ENCODE results near the gene SETX. TPM values are rescaled to one million over a fixed set of nuclear protein-coding genes. Genes with fewer than 3 reads are reported as not detected.

SETX gene
- total and polyA plus RNA-seq, 11 donors: 11.7 to 42.5 (median 27.5) TPM

DNA sequence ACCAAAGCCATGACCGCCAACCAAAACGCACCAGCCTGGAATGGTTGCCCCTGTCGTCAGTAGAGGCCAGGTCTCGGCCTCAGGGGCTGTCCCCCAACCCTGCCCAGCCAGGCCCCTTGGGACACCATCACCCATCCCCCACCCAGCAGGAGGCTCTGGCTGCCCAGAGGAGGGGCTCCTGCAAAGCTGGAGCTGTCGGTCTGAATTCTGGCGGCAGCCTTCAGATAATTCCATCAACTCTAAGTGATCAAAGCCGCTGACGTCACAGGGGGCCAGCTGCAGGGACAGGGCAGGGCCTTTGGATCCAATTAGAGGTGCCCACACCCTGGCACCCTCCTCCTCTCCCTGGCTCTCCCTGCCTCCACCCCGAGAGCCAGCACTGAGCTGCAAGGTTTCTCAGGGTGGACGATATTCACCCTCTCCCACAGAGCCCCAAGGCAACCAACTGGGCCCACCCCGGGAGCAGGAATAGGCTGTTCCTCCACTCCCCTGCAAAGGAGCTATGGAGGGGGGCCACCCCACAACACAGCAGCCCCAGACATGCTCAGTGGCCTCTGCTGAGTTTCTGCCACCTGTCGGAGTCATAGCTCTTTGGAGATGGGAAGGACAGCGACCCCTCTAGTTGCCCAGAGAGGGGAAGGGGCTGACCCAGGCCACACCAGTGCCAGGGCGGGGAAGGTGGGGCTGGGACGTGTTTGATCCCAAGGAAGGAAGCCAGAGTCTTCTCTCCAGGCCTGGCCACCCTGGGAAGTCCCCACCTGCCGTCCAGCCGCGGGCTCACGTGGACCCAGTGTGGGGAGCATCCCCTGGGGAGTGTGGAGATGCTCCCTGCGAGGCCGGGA lies 114.6 kb downstream of the SETX start:
- DNase-seq: peak in 1 of 5 donors; percentile 50
- TF ChIP-seq CTCF (IDR thresholded peaks at IDR 0.05) (no peak), POLR2A (IDR thresholded peaks at IDR 0.05) (no peak)
- WGBS, 4 donors: 46 to 75% (median 52%) methylated on average over 13 to 21 of the region's 21 CpGs
- H3K4me1 ChIP-seq: peaks cover 0 to 49% (median 15%) of the 10 kb centered on the region in 12 donors
- H3K4me3 ChIP-seq: peak overlapping the region in 10 of 12 donors; percentile 57 to 75 (median 64)
- ATAC-seq: no peak
- H3K9me3 ChIP-seq: no peaks in the 10 kb centered on the region
- H3K27me3 ChIP-seq: peaks cover 0 to 4% (median 0%) of the 10 kb centered on the region in 9 donors
- no peaks in the 10 kb centered on the region for H3K36me3 ChIP-seq
- intact Hi-C loops (cut with DNase I): loop anchor here in 7 of 10 donors (5.0 to 10.0 kb wide), 9 partner anchors 68 to 478 kb away; partner anchors contain the start of gene MED27 (in 3 of the 7)
- H3K27ac ChIP-seq: peak overlapping the region in 5 of 12 donors; percentile 0 to 40 (median 32)

DNA sequence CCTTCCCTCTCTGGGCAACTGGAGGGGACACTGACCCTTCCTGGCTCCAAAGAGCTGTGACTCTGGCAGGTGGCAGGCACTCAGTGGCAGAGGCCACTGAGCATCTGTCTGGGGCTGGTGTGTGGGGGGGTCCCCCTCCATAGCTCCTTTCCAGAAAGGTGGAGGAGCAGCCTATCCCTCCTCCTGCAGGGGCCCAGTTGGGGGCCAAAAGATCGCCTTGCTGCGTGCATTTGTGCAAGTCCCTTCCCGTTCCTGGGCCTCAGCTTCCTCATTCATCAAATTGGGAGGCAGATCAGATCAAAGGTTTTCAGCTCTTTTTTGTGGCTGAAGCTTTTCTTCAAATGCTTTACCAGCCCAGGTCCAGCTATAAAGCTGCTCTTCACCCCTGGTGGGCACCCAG lies 115.3 kb downstream of the SETX start:
- 61 to 75% (median 63%) methylated on average over 3 of the region's 3 CpGs for WGBS, 4 donors
- ATAC-seq: no peak
- intact Hi-C loops (cut with DNase I): loop anchor here in 7 of 10 donors (5.0 to 10.0 kb wide), 9 partner anchors 67 to 477 kb away; partner anchors contain the start of gene MED27 (in 3 of the 7)
- DNase-seq: no peak
- no peaks in the 10 kb centered on the region for H3K9me3 ChIP-seq
- H3K4me3 ChIP-seq: no peak overlapping the region
- peaks cover 0 to 4% (median 0%) of the 10 kb centered on the region in 9 donors for H3K27me3 ChIP-seq
- H3K36me3 ChIP-seq: no peaks in the 10 kb centered on the region
- peaks cover 0 to 42% (median 13%) of the 10 kb centered on the region in 12 donors for H3K4me1 ChIP-seq
- no peak overlapping the region for H3K27ac ChIP-seq
- no peak for TF ChIP-seq CTCF (IDR thresholded peaks at IDR 0.05)
- TF ChIP-seq POLR2A (IDR thresholded peaks at IDR 0.05): no peak

DNA sequence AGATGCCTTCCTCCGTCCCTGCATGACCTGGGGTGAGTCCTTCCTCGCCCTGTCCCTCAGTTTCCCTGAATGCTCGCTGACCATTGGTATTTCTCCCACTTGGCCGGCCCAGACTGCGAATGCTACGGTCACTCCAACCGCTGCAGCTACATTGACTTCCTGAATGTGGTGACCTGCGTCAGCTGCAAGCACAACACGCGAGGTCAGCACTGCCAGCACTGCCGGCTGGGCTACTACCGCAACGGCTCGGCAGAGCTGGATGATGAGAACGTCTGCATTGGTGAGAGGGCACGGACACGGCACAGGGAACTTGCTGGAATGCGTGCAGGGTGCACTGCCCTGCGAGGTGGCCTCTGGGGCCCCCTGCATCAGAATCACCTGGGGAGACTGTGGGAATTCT lies 115.8 kb downstream of the SETX start:
- intact Hi-C loops (cut with DNase I): loop anchor here in 7 of 10 donors (5.0 to 10.0 kb wide), 9 partner anchors 67 to 477 kb away; partner anchors contain the start of gene MED27 (in 3 of the 7)

More for the DNA sequence above, 115.8 kb downstream of the SETX start:
- no peaks in the 10 kb centered on the region for H3K36me3 ChIP-seq
- H3K4me3 ChIP-seq: no peak overlapping the region
- ATAC-seq (no peak), DNase-seq (no peak)
- TF ChIP-seq POLR2A (IDR thresholded peaks at IDR 0.05): no peak
- no peak for TF ChIP-seq CTCF (IDR thresholded peaks at IDR 0.05)
- H3K9me3 ChIP-seq: no peaks in the 10 kb centered on the region
- WGBS, 4 donors: 60 to 81% (median 67%) methylated on average over 19 of the region's 19 CpGs
- peaks cover 0 to 41% (median 13%) of the 10 kb centered on the region in 12 donors for H3K4me1 ChIP-seq
- no peak overlapping the region for H3K27ac ChIP-seq
- H3K27me3 ChIP-seq: peaks cover 0 to 4% (median 0%) of the 10 kb centered on the region in 9 donors

All from heart left ventricle (tissue), 16 donors.